Keratinocyte (primary cell): ENCODE results near the gene ZNF563. TPM values are rescaled to one million over a fixed set of nuclear protein-coding genes. Genes with fewer than 3 reads are reported as not detected.

Experiments used
- DNase-seq: peaks from one replicate; pipeline ENCODE4 v3.0.0-alpha.2; 2011; ENCODE audit warnings: low read depth, missing footprints, low spot score
- FAIRE-seq: peaks from 2 replicates; lab custom pipeline; 2011; peaks lifted over from hg19 to GRCh38; lab: Jason Lieb, UNC
- H2AFZ ChIP-seq: 2 replicates; pipeline ENCODE4 v1.6.0; 2012; ENCODE audit warnings: low read length, control low read depth, inconsistent platforms; ENCODE audit not compliant: control insufficient read depth
- H3K27ac ChIP-seq: 2 replicates; pipeline ENCODE4 v1.5.1; 2011; ENCODE audit warnings: low read length; ENCODE audit not compliant: control insufficient read depth, insufficient read depth
- H3K27me3 ChIP-seq: 3 replicates; pipeline ENCODE4 v1.6.0; 2011; ENCODE audit warnings: low read length; ENCODE audit not compliant: control insufficient read depth, insufficient read depth; ENCODE audit errors: extremely low read depth
- H3K36me3 ChIP-seq, 2 experiments: 2 replicates in 1 of 2; 3 replicates in 1 of 2; pipeline ENCODE4 v1.5.1; 2011; ENCODE audit warnings: low read length in 2 of 2, mild to moderate bottlenecking in 1 of 2; ENCODE audit not compliant: control insufficient read depth in 2 of 2, insufficient read depth in 2 of 2; ENCODE audit errors: extremely low read depth in 1 of 2
- H3K4me1 ChIP-seq: 3 replicates; pipeline ENCODE4 v1.5.1; 2011; ENCODE audit warnings: low read length; ENCODE audit not compliant: control insufficient read depth, insufficient read depth; ENCODE audit errors: extremely low read depth
- H3K4me2 ChIP-seq: 3 replicates; pipeline ENCODE4 v1.6.0; 2011; ENCODE audit warnings: low read depth, low read length; ENCODE audit not compliant: control insufficient read depth, insufficient read depth; ENCODE audit errors: extremely low read depth
- H3K4me3 ChIP-seq, 3 experiments: fragments of 200-600 bp in 1 of 3; sonication (generic) in 1 of 3; 2 replicates in 2 of 3; 3 replicates in 1 of 3; pipeline ENCODE4 v1.5.1; 2011 to 2016; ENCODE audit warnings: low read length in 3 of 3, mild to moderate bottlenecking in 3 of 3, control low read depth in 2 of 3, inconsistent platforms in 1 of 3, low read depth in 1 of 3, mixed read lengths in 1 of 3, mixed run types in 1 of 3, moderate library complexity in 1 of 3; ENCODE audit not compliant: control insufficient read depth in 2 of 3, insufficient read depth in 2 of 3; ENCODE audit errors: extremely low read depth in 1 of 3
- H3K79me2 ChIP-seq: 2 replicates; pipeline ENCODE4 v1.6.0; 2012; ENCODE audit warnings: low read length; ENCODE audit not compliant: control insufficient read depth, insufficient read depth
- H3K9ac ChIP-seq: 3 replicates; pipeline ENCODE4 v1.6.0; 2011; ENCODE audit warnings: low read length; ENCODE audit not compliant: control insufficient read depth, insufficient read depth; ENCODE audit errors: extremely low read depth
- H3K9me1 ChIP-seq: 3 replicates; pipeline ENCODE4 v1.6.0; 2011; ENCODE audit warnings: low read length; ENCODE audit not compliant: control insufficient read depth, insufficient read depth; ENCODE audit errors: extremely low read depth
- H3K9me3 ChIP-seq: 2 replicates; pipeline ENCODE4 v1.5.1; 2012; ENCODE audit warnings: low read depth, low read length; ENCODE audit not compliant: control insufficient read depth
- H4K20me1 ChIP-seq: 3 replicates; pipeline ENCODE4 v1.6.0; 2011; ENCODE audit warnings: low read length; ENCODE audit not compliant: control insufficient read depth, insufficient read depth; ENCODE audit errors: extremely low read depth
- EZH2 ChIP-seq: IDR thresholded peaks from one replicate; pipeline ENCODE4 v1.6.1; 2012; ENCODE audit warnings: inconsistent platforms, mild to moderate bottlenecking, low read length, moderate library complexity
- dilution Hi-C: fragments of 300-500 bp; cut with MboI; formaldehyde crosslinking; loops from one replicate; pipeline ENCODE4 v1.7.0; 2020; ENCODE audit warnings: low sequenced_read_pairs; ENCODE audit not compliant: extremely low pct_ligation_motif_present
- polyA plus RNA-seq, 5 experiments: library from polyadenylated mRNA; depleted of rRNA in 3 of 5; stranded (reverse) in 3 of 5; stranded (forward) in 1 of 5; unstranded in 1 of 5; fragments of >200 nt; gene quantifications; 1 replicate in 1 of 5; 2 replicates in 3 of 5; 3 replicates in 1 of 5; pipeline versions ENCODE4 v1.2.1 to v1.2.3, GENCODE V29; 2011 to 2012; ENCODE audit warnings: missing spikeins in 2 of 5, low read depth in 1 of 5, low replicate concordance in 1 of 5
- TF ChIP-seq, protein P1 (sequence below), 3 experiments: IDR thresholded peaks in 1 of 3; conservative IDR thresholded peaks in 1 of 3; optimal IDR thresholded peaks in 1 of 3; 2 replicates in 2 of 3; 3 replicates in 1 of 3; pipeline versions ENCODE3 to v1.5.1; 2011; ENCODE audit warnings: low read length in 3 of 3, mild to moderate bottlenecking in 3 of 3, moderate library complexity in 2 of 3, control low read depth in 1 of 3, inconsistent platforms in 1 of 3; ENCODE audit not compliant: insufficient read depth in 2 of 3; ENCODE audit errors: extremely low read depth in 1 of 3

Gene ZNF563
- polyA plus RNA-seq, 1 donor (not counting 4 experiments of a cell fraction or from before 2014, with no cell fraction given): 4.7 TPM

DNA sequence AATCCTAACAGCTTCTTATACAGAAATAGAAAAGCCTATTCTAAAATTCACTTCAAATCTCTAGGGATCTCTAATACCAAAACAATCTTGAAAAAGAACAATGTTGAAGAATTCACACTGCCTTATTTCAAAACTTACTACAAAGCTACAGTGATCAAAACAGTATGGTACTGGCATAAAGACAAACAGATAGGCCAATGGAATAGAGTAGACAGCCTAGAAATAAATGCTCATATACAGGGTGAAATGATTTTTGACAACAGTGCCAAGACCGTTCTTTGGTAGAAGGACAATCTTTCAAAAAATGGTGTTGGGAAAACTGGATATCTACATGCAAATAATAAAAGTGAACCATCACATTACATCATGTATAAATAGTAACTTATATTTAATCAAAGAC, 11.8 kb upstream of the ZNF563 start:
- TF ChIP-seq, protein P1, sequence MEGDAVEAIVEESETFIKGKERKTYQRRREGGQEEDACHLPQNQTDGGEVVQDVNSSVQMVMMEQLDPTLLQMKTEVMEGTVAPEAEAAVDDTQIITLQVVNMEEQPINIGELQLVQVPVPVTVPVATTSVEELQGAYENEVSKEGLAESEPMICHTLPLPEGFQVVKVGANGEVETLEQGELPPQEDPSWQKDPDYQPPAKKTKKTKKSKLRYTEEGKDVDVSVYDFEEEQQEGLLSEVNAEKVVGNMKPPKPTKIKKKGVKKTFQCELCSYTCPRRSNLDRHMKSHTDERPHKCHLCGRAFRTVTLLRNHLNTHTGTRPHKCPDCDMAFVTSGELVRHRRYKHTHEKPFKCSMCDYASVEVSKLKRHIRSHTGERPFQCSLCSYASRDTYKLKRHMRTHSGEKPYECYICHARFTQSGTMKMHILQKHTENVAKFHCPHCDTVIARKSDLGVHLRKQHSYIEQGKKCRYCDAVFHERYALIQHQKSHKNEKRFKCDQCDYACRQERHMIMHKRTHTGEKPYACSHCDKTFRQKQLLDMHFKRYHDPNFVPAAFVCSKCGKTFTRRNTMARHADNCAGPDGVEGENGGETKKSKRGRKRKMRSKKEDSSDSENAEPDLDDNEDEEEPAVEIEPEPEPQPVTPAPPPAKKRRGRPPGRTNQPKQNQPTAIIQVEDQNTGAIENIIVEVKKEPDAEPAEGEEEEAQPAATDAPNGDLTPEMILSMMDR (optimal IDR thresholded peaks at IDR 0.05 in 1 of 3, IDR thresholded peaks at IDR 0.05 in 1 of 3, conservative IDR thresholded peaks at IDR 0.05 in 1 of 3; ENCODE audit: extremely low read depth in 1 of 3, insufficient read depth in 2 of 3, low read length in 3 of 3): no peak
- no peak for TF ChIP-seq EZH2
- no peak overlapping the region for H3K4me2 ChIP-seq

GRCh38 chr19:12331211-12331941, 2.1 kb downstream of the ZNF563 start:
- DNase-seq (no peak), FAIRE-seq (no peak)
- Histone ChIP-seq H3K4me3 (no peak overlapping the region), H3K27ac (no peak overlapping the region), H3K9me3 (no peaks in the 10 kb centered on the region), H3K9ac (no peak overlapping the region), H3K9me1 (no peaks in the 10 kb centered on the region), H4K20me1 (no peaks in the 10 kb centered on the region), H3K79me2 (peaks cover 1% of the 10 kb centered on the region), H3K4me2 (no peak overlapping the region), H3K27me3 (no peaks in the 10 kb centered on the region), H2AFZ (no peak overlapping the region), H3K4me1 (peaks cover 18% of the 10 kb centered on the region), H3K36me3 (no peaks in the 10 kb centered on the region)
- dilution Hi-C loops: no loop called here
- TF ChIP-seq EZH2: no peak
- TF ChIP-seq, protein P1 (optimal IDR thresholded peaks at IDR 0.05 in 1 of 3, IDR thresholded peaks at IDR 0.05 in 1 of 3, conservative IDR thresholded peaks at IDR 0.05 in 1 of 3; ENCODE audit: extremely low read depth in 1 of 3, insufficient read depth in 2 of 3, low read length in 3 of 3): no peak

More for the DNA sequence above, 11.8 kb upstream of the ZNF563 start:
- Histone ChIP-seq H2AFZ (no peak overlapping the region), H3K36me3 (no peaks in the 10 kb centered on the region), H3K9me3 (peaks cover 10% of the 10 kb centered on the region), H4K20me1 (no peaks in the 10 kb centered on the region), H3K27me3 (no peaks in the 10 kb centered on the region), H3K27ac (no peak overlapping the region), H3K4me3 (no peak overlapping the region), H3K79me2 (no peaks in the 10 kb centered on the region), H3K9me1 (no peaks in the 10 kb centered on the region), H3K4me1 (no peaks in the 10 kb centered on the region), H3K9ac (no peak overlapping the region)
- DNase-seq (no peak), FAIRE-seq (no peak)
- dilution Hi-C loops: no loop called here
